Measurements from ENCODE around the gene GATA2.

GATA2 gene

GRCh38 chr3:128455786-128456748 lies 36.9 kb downstream of the GATA2 start:
- no peak for DNase-seq (ENCODE audit: low read depth)

GRCh38 chr3:128455116-128455515 lies 37.9 kb downstream of the GATA2 start:
- no peak for DNase-seq (ENCODE audit: low read depth)

- DNase-seq (ENCODE audit: low read depth), result no peak
Observed at GRCh38 chr3:128454310-128454618, 38.7 kb downstream of the GATA2 start.

GRCh38 chr3:128453501-128454309 lies 39.3 kb downstream of the GATA2 start:
- DNase-seq (ENCODE audit: low read depth), result no peak

GRCh38 chr3:128452678-128453275 lies 40.2 kb downstream of the GATA2 start:
- DNase-seq (ENCODE audit: low read depth), result no peak

GRCh38 chr3:128452120-128452519 lies 40.9 kb downstream of the GATA2 start:
- DNase-seq (ENCODE audit: low read depth), result no peak

- no peak for DNase-seq (ENCODE audit: low read depth)
Observed at GRCh38 chr3:128449111-128449638, 43.8 kb downstream of the GATA2 start.

- DNase-seq (ENCODE audit: low read depth), result no peak
Observed at GRCh38 chr3:128448491-128448890, 44.5 kb downstream of the GATA2 start.

GRCh38 chr3:128447561-128448013 lies 45.4 kb downstream of the GATA2 start:
- DNase-seq (ENCODE audit: low read depth), result no peak

GRCh38 chr3:128446821-128447220 lies 46.2 kb downstream of the GATA2 start:
- DNase-seq (ENCODE audit: low read depth), result no peak

GRCh38 chr3:128445357-128445756 lies 47.6 kb downstream of the GATA2 start:
- DNase-seq (ENCODE audit: low read depth), result no peak

GRCh38 chr3:128443771-128444170 lies 49.2 kb downstream of the GATA2 start:
- DNase-seq (ENCODE audit: low read depth), result no peak

GRCh38 chr3:128442949-128443348 lies 50.1 kb downstream of the GATA2 start:
- no peak for DNase-seq (ENCODE audit: low read depth)

- DNase-seq (ENCODE audit: low read depth), result no peak
Observed at GRCh38 chr3:128442070-128442469, 50.9 kb downstream of the GATA2 start.

- DNase-seq (ENCODE audit: low read depth), result no peak
Observed at GRCh38 chr3:128439226-128439625, 53.8 kb downstream of the GATA2 start.

- DNase-seq (ENCODE audit: low read depth), result no peak
Observed at GRCh38 chr3:128438488-128439072, 54.4 kb downstream of the GATA2 start.

- no peak for DNase-seq (ENCODE audit: low read depth)
Observed at GRCh38 chr3:128436214-128436613, 56.8 kb downstream of the GATA2 start.

- no peak for DNase-seq (ENCODE audit: low read depth)
Observed at GRCh38 chr3:128435561-128435960, 57.4 kb downstream of the GATA2 start.

GRCh38 chr3:128435058-128435457 lies 57.9 kb downstream of the GATA2 start:
- no peak for DNase-seq (ENCODE audit: low read depth)

- no peak for DNase-seq (ENCODE audit: low read depth)
Observed at GRCh38 chr3:128434524-128434923, 58.5 kb downstream of the GATA2 start.

- no peak for DNase-seq (ENCODE audit: low read depth)
Observed at GRCh38 chr3:128433837-128434165, 59.2 kb downstream of the GATA2 start.
